ENCODE data around the gene VARS2. TPM values are rescaled to one million over a fixed set of nuclear protein-coding genes. Genes with fewer than 3 reads are reported as not detected.
"Not testable (repeated sequence)": the region's sequence is repeated elsewhere in the genome, so short reads cannot be mapped to it uniquely, and the experiment has no call there.

VARS2 gene
- total RNA-seq, 2 donors from 2014 or later = 12.1 to 13.6 TPM

DNA sequence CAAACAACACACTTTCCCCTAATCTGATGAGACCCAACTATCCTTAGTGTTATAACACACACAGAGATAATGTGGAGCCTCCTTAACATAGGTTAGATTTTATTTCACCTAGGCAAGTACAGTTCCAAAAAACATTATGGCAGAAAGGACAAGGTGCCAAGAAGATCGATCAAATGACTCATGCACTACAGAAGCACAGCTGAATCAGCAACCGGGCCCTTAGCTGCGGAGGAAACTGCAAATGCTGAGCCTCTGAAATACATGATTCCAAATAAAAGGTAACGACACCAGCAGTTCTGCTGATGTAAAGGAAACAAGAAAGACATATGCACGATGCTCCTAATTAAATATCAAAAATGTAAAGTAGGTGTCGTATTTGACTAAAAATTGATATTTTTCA is 49.6 kb downstream of the VARS2 start:
- no peaks in the 10 kb centered on the region for H3K9me3 ChIP-seq
- no peak overlapping the region for H3K4me3 ChIP-seq
- TF ChIP-seq, protein P1, sequence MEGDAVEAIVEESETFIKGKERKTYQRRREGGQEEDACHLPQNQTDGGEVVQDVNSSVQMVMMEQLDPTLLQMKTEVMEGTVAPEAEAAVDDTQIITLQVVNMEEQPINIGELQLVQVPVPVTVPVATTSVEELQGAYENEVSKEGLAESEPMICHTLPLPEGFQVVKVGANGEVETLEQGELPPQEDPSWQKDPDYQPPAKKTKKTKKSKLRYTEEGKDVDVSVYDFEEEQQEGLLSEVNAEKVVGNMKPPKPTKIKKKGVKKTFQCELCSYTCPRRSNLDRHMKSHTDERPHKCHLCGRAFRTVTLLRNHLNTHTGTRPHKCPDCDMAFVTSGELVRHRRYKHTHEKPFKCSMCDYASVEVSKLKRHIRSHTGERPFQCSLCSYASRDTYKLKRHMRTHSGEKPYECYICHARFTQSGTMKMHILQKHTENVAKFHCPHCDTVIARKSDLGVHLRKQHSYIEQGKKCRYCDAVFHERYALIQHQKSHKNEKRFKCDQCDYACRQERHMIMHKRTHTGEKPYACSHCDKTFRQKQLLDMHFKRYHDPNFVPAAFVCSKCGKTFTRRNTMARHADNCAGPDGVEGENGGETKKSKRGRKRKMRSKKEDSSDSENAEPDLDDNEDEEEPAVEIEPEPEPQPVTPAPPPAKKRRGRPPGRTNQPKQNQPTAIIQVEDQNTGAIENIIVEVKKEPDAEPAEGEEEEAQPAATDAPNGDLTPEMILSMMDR (IDR thresholded peaks at IDR 0.05) = no peak
- H3K36me3 ChIP-seq = no peaks in the 10 kb centered on the region
- no peaks in the 10 kb centered on the region for H3K27me3 ChIP-seq
- no peak for DNase-seq (ENCODE audit: low spot score)
- no peak overlapping the region for H3K27ac ChIP-seq
- H3K4me1 ChIP-seq = no peaks in the 10 kb centered on the region

DNA sequence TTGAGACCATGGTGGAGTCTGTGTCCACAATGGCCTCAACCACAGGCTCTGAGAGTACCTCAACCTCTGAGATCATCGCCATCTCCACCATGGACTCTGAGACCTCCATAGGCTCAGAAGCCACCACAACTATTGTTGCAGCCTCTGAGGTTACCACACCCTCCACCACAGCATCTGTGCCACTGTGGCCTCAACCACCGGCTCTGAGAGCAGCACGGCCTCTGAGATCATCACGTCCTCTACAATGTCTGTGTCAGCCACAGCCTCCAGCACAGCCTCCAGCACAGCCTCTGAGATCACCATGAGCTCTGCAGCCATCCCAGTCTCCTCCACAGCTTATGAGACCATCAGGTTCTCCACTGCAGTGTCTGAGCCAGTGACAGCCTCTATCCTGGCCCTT is 50.0 kb downstream of the VARS2 start:
- H3K4me3 ChIP-seq = no peak overlapping the region
- H3K4me1 ChIP-seq = no peaks in the 10 kb centered on the region
- TF ChIP-seq, protein P1 (IDR thresholded peaks at IDR 0.05) = no peak
- H3K9me3 ChIP-seq = no peaks in the 10 kb centered on the region
- H3K27me3 ChIP-seq = no peaks in the 10 kb centered on the region
- H3K36me3 ChIP-seq = no peaks in the 10 kb centered on the region
- no peak overlapping the region for H3K27ac ChIP-seq
- DNase-seq (ENCODE audit: low spot score) = no peak

DNA sequence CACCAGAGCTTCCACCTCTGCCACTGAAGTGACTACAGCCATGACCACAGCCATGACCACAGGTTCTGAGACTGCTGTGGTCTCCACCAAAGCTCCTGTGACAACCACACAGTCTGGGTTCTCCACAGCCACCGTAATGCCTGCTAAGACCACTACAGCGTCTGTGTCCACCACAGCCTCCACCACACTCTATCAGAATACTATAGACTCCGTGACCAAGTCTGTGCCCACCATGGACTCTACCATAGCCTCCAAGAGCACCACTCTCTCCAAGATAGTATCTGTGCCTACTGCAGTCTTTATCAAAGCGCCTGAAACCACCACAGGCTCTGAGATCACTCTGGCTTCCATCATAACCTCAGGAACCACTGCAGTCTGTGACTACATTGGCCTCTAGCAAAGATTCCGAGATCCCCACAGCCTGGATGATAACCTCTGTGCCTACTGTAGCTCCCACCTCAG is 51.1 kb downstream of the VARS2 start:
- Histone ChIP-seq H3K4me1 (no peaks in the 10 kb centered on the region), H3K27me3 (no peaks in the 10 kb centered on the region), H3K36me3 (no peaks in the 10 kb centered on the region), H3K27ac (no peak overlapping the region), H3K9me3 (no peaks in the 10 kb centered on the region), H3K4me3 (no peak overlapping the region)
- TF ChIP-seq, protein P1 (IDR thresholded peaks at IDR 0.05) = no peak
- no peak for DNase-seq (ENCODE audit: low spot score)

DNA sequence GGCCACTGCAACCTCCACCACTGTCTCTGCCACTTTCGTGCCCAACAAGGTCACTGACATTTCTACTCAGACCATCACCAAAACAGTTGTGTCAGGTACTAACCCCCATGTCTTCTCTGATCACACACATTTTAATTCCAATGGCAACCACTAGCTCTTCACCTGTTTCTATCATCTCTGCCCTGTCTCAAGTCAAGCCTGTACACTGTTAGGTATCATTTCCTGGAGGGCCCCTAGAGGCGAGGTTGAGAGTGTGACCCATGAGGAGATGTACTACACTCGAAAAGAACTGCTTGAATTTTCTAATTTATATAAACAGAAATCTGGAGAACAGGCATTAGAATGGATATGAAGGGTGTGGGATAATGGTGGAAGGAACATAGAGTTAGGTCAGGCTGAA is 52.1 kb downstream of the VARS2 start:
- TF ChIP-seq, protein P1 (IDR thresholded peaks at IDR 0.05) = no peak
- Histone ChIP-seq H3K4me1 (no peaks in the 10 kb centered on the region), H3K9me3 (no peaks in the 10 kb centered on the region), H3K36me3 (no peaks in the 10 kb centered on the region), H3K4me3 (no peak overlapping the region), H3K27me3 (no peaks in the 10 kb centered on the region), H3K27ac (no peak overlapping the region)
- no peak for DNase-seq (ENCODE audit: low spot score)

DNA sequence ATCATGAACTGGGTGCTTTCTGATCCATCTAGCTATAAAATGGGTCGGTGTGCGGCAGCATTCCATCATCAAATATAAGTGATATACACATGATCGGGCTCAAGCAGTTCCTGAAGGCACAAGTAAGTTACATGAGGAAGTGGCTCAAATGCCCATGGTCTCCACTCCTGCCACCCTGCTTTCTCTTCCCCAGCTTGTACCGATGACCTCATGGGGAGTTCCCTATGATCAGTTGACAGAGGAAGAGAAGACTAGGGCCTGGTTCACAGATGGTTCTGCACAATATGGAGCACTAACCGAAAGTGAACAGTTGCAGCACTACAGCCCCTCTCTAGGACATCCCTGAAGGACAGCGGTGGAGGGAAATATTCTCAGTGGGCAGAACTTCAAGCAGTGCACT is 55.1 kb downstream of the VARS2 start:
- H3K27me3 ChIP-seq; H3K36me3 ChIP-seq; DNase-seq (ENCODE audit: low spot score); H3K4me3 ChIP-seq; H3K4me1 ChIP-seq; H3K9me3 ChIP-seq: not testable (repeated sequence)
- H3K27ac ChIP-seq = peak overlapping the region in 1 of 2 donors; percentile 31

DNA sequence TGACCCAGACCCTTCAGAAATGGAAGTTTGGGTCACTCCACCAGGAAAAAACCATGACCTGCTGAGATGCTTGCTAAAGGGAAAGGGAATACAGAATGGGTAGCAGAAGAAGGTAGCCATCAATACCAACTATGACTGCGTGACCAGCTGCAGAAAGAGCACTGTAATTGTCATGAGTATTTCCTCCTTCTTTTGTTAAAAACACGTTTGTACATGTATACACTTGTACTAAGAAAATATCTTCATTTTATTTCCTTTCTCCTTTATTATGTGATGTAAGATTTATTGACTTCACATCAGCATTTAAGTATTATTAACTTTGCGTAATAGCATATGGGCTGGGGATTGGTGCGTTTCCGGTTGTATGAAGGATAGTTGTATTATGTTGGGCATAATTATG is 56.9 kb downstream of the VARS2 start:
- no peaks in the 10 kb centered on the region for H3K27me3 ChIP-seq
- no peaks in the 10 kb centered on the region for H3K4me1 ChIP-seq
- no peak overlapping the region for H3K27ac ChIP-seq
- TF ChIP-seq, protein P1 (IDR thresholded peaks at IDR 0.05) = no peak
- no peak for DNase-seq (ENCODE audit: low spot score)
- H3K9me3 ChIP-seq = no peaks in the 10 kb centered on the region
- no peak overlapping the region for H3K4me3 ChIP-seq
- H3K36me3 ChIP-seq = no peaks in the 10 kb centered on the region
